A549 (cell line): Measurements from ENCODE around the gene DOCK1. TPM values are rescaled to one million over a fixed set of nuclear protein-coding genes. Genes with fewer than 3 reads are reported as not detected.

Source experiments
- ATAC-seq, 2 experiments: fragments of 200-7000 bp in 1 of 2; fragments of >200 bp in 1 of 2; cut with Nextera tagmentation in 1 of 2; cut with Tn5 transposase in 1 of 2; 3 replicates each; pipeline versions ENCODE4 v1.8.0 to v1.9.1; 2018 to 2020; ENCODE audit warnings: mild to moderate bottlenecking in 1 of 2, moderate library complexity in 1 of 2
- CTCF ChIA-PET: fragments of 300-600 bp; sonication (Branson Sonifier 250); formaldehyde crosslinking; extraction: SDS; loops from one replicate; lab custom pipeline; 2021; ENCODE audit warnings: antibody characterized with exemption, inconsistent platforms; lab: Yijun Ruan, JAX
- POLR2A ChIA-PET: fragments of 350-600 bp; formaldehyde crosslinking; extraction: SDS; loops from one replicate; lab custom pipeline; 2021; ENCODE audit warnings: antibody characterized with exemption, inconsistent platforms; lab: Yijun Ruan, JAX
- DNase-seq, 2 experiments: peaks; one replicate each; pipeline versions ENCODE4 v3.0.0 to v3.0.0-alpha.2; 2011 to 2016; ENCODE audit warnings: low read depth in 1 of 2, low spot score in 1 of 2
- FAIRE-seq: peaks from 2 replicates; lab custom pipeline; 2011; peaks lifted over from hg19 to GRCh38; lab: Jason Lieb, UNC
- H3K27ac ChIP-seq, 2 experiments: fragments of >200 bp; sonication (Bioruptor Twin); formaldehyde crosslinking; 3 replicates each; pipeline ENCODE4 v1.5.1; 2016 to 2017
- H3K4me1 ChIP-seq: fragments of >200 bp; sonication (Bioruptor Twin); formaldehyde crosslinking; 3 replicates; pipeline ENCODE4 v1.6.1; 2016
- H3K4me2 ChIP-seq: fragments of >200 bp; sonication (Bioruptor Twin); formaldehyde crosslinking; 3 replicates; pipeline ENCODE4 v1.6.1; 2016
- H3K4me3 ChIP-seq: fragments of >200 bp; sonication (Bioruptor Twin); formaldehyde crosslinking; 3 replicates; pipeline ENCODE4 v1.5.1; 2016
- H3K9me3 ChIP-seq: fragments of >200 bp; sonication (Bioruptor Twin); formaldehyde crosslinking; 3 replicates; pipeline ENCODE4 v1.6.1; 2016
- BHLHE40 ChIP-seq: IDR thresholded peaks from 2 replicates; pipeline ENCODE4 v1.6.1; 2012; ENCODE audit warnings: low read depth, low read length, inconsistent platforms
- CHD2 ChIP-seq: fragments of 150-350 bp; IDR thresholded peaks from 2 replicates; pipeline ENCODE4 v1.6.1; 2014; ENCODE audit warnings: low read length; ENCODE audit not compliant: partially characterized antibody
- EHF ChIP-seq: fragments of 250-450 bp; sonication (Bioruptor Pico); IDR thresholded peaks from 2 replicates; pipeline ENCODE4 v1.5.0; 2020; ENCODE audit warnings: mild to moderate bottlenecking
- EHMT2 ChIP-seq: fragments of 200-600 bp; sonication (generic); IDR thresholded peaks from 2 replicates; pipeline ENCODE4 v1.6.1; 2016; ENCODE audit warnings: antibody characterized with exemption, low read depth, mild to moderate bottlenecking, moderate library complexity
- EP300 ChIP-seq, 2 experiments: fragments of >200 bp; sonication (Bioruptor Twin); formaldehyde crosslinking; IDR thresholded peaks; 2 replicates in 1 of 2; 3 replicates in 1 of 2; pipeline ENCODE4 v1.6.1; 2016 to 2017
- FOSB ChIP-seq: fragments of 250-450 bp; sonication (Bioruptor Pico); IDR thresholded peaks from 2 replicates; pipeline ENCODE4 v1.5.0; 2020; ENCODE audit warnings: mild to moderate bottlenecking, moderate library complexity
- GATA3 ChIP-seq: IDR thresholded peaks from 2 replicates; pipeline ENCODE4 v1.6.1; 2012; ENCODE audit warnings: borderline replicate concordance
- HEYL ChIP-seq: fragments of 250-450 bp; sonication (Bioruptor Pico); IDR thresholded peaks from 2 replicates; pipeline ENCODE4 v1.8.0; 2021; ENCODE audit warnings: mild to moderate bottlenecking, moderate library complexity
- JUNB ChIP-seq: fragments of >200 bp; sonication (Bioruptor Twin); formaldehyde crosslinking; IDR thresholded peaks from 2 replicates; pipeline ENCODE4 v1.6.1; 2016
- KDM5A ChIP-seq: fragments of 200-600 bp; sonication (generic); IDR thresholded peaks from 2 replicates; pipeline ENCODE4 v1.6.1; 2016; ENCODE audit warnings: antibody characterized with exemption, mild to moderate bottlenecking
- POLR2A ChIP-seq: IDR thresholded peaks from 2 replicates; pipeline ENCODE4 v1.6.1; 2012; ENCODE audit warnings: mild to moderate bottlenecking, low read length
- POLR2AphosphoS2 ChIP-seq: conservative IDR thresholded peaks from 2 replicates; pipeline ENCODE4 v1.6.1; 2012; ENCODE audit warnings: low read length, improper control_type of control experiment, inconsistent platforms
- RARB ChIP-seq: fragments of 250-450 bp; sonication (Bioruptor Pico); IDR thresholded peaks from 2 replicates; pipeline ENCODE4 v1.8.0; 2021; ENCODE audit warnings: mild to moderate bottlenecking, moderate library complexity
- RNF2 ChIP-seq: fragments of 200-600 bp; sonication (generic); IDR thresholded peaks from 2 replicates; pipeline ENCODE4 v1.6.1; 2016; ENCODE audit warnings: low read depth, mild to moderate bottlenecking, antibody characterized with exemption, moderate library complexity, borderline replicate concordance
- SMC3 ChIP-seq: fragments of >200 bp; sonication (Bioruptor Twin); formaldehyde crosslinking; IDR thresholded peaks from 3 replicates; pipeline ENCODE4 v1.6.1; 2018; ENCODE audit warnings: inconsistent platforms
- ZFP36 ChIP-seq: fragments of 450-650 bp; IDR thresholded peaks from 2 replicates; pipeline ENCODE4 v1.6.1; 2014; ENCODE audit warnings: borderline replicate concordance; ENCODE audit not compliant: partially characterized antibody
- ZNF302 ChIP-seq: fragments of 250-450 bp; sonication (Bioruptor Pico); IDR thresholded peaks from 2 replicates; pipeline ENCODE4 v1.9.0; 2021; ENCODE audit warnings: inconsistent platforms, mild to moderate bottlenecking, moderate library complexity
- ZSCAN20 ChIP-seq: fragments of 250-450 bp; sonication (Bioruptor Pico); IDR thresholded peaks from 2 replicates; pipeline ENCODE4 v1.8.0; 2022; ENCODE audit warnings: mild to moderate bottlenecking, moderate library complexity
- WGBS: methylation state at CpG from one replicate; pipeline ENCODE4 v1.1.6; 2017; ENCODE audit errors: missing lambda C conversion rate; 5-methylcytosine and 5-hydroxymethylcytosine counted together
- polyA plus RNA-seq, 4 experiments: library from polyadenylated mRNA; depleted of rRNA in 3 of 4; stranded (reverse); fragments of >200 nt; fragmentation: RNase III in 1 of 4; extraction: RNeasy Plus Mini Kit Qiagen cat#74134 plus additional on column Dnase treatment in 1 of 4; gene quantifications; 2 replicates in 3 of 4; 3 replicates in 1 of 4; pipeline ENCODE4 v1.2.3, GENCODE V29; 2011 to 2017
- TF ChIP-seq, protein P1 (sequence below): IDR thresholded peaks from 2 replicates; pipeline ENCODE4 v1.6.1; 2012
- TF ChIP-seq, protein P2 (sequence below): fragments of 200-600 bp; sonication (generic); IDR thresholded peaks from 2 replicates; pipeline ENCODE4 v1.6.1; 2016; ENCODE audit warnings: antibody characterized with exemption, mild to moderate bottlenecking, moderate library complexity
- TF ChIP-seq, protein P3 (sequence below): fragments of >200 bp; sonication (Bioruptor Twin); formaldehyde crosslinking; IDR thresholded peaks from 3 replicates; pipeline ENCODE4 v1.5.1; 2016
- TF ChIP-seq, protein P4 (sequence below): fragments of 150-350 bp; IDR thresholded peaks from 2 replicates; pipeline ENCODE4 v1.6.1; 2014; ENCODE audit warnings: low read depth, mild to moderate bottlenecking, low read length
- TF ChIP-seq, protein P5 (sequence below): fragments of 250-450 bp; sonication (Bioruptor Pico); IDR thresholded peaks from 2 replicates; pipeline ENCODE4 v1.5.0; 2021; ENCODE audit warnings: mild to moderate bottlenecking, moderate library complexity, borderline replicate concordance

The DOCK1 gene
- polyA plus RNA-seq, 2 of the 4 experiments (the other 2 are of a cell fraction) = 22.6 to 28.2 TPM

DNA sequence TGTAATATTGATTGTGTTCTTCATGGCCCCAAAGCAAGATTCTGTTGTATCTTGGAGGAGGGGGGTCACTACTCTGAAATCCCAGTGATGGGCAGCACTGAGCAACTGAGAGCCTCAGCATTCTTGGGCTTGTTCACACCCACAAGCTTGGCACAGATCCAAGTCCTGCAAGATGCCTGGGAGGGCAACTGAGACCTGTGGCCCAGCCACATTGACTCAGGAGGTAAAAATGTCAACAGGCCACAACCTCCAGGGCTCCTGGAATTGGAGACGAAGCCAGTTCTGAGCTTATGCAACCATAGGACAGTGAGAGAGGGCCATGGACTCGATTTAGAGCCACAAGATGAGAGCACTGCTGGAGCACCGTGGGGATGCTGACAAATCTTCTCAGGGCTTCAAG lies 3.1 kb upstream of the DOCK1 start (continued):
- TF ChIP-seq HEYL (CRISPR knock-in tag) = no peak
- TF ChIP-seq GATA3 = no peak
- TF ChIP-seq POLR2A = no peak
- no peak for TF ChIP-seq ZSCAN20 (CRISPR knock-in tag)
- no peak for TF ChIP-seq RARB (CRISPR knock-in tag)
- TF ChIP-seq, all 56 proteins: peak for 0

DNA sequence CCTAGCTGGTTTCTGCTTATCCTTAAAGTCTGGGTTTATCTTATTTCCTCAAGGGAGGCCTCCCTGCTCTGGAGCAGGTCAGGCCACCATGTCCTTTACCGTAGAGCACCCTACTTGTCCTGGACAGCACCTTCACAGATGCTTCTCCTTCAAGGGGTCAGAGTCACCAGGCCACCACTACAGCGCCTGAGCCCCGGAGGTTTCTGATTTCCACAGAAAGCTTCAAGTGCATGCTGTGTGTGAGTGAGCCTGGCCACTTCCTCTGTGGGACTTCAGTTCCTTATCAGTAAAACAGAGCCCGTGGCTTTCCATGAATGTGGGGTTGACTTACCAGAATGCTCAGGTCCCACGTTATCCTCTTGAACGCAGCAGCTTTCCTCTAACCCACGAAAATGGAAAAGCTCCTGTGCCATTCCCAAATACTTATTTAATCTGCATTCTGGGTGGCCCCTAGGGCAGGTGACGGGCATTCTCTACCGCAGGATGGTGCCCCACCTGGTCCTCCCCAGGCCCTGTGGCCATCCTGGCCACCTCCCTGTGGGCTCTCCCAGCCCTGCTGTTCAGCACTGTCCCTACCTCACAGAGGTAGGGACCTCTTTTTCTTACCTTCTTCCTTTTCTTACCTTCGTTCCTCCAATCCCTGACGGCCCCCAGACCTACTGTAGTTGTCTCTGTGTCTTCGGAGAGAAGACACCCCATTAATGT lies 1.4 kb upstream of the DOCK1 start:
- CTCF ChIA-PET = no interaction called here
- H3K4me3 ChIP-seq = no peak overlapping the region
- no peak for TF ChIP-seq EP300 (IDR thresholded peaks at IDR 0.05)
- no peak for TF ChIP-seq BHLHE40
- TF ChIP-seq, protein P1, sequence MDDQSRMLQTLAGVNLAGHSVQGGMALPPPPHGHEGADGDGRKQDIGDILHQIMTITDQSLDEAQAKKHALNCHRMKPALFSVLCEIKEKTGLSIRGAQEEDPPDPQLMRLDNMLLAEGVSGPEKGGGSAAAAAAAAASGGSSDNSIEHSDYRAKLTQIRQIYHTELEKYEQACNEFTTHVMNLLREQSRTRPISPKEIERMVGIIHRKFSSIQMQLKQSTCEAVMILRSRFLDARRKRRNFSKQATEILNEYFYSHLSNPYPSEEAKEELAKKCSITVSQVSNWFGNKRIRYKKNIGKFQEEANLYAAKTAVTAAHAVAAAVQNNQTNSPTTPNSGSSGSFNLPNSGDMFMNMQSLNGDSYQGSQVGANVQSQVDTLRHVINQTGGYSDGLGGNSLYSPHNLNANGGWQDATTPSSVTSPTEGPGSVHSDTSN = no peak
- no peak for TF ChIP-seq EHF (CRISPR knock-in tag)
- TF ChIP-seq, protein P2, sequence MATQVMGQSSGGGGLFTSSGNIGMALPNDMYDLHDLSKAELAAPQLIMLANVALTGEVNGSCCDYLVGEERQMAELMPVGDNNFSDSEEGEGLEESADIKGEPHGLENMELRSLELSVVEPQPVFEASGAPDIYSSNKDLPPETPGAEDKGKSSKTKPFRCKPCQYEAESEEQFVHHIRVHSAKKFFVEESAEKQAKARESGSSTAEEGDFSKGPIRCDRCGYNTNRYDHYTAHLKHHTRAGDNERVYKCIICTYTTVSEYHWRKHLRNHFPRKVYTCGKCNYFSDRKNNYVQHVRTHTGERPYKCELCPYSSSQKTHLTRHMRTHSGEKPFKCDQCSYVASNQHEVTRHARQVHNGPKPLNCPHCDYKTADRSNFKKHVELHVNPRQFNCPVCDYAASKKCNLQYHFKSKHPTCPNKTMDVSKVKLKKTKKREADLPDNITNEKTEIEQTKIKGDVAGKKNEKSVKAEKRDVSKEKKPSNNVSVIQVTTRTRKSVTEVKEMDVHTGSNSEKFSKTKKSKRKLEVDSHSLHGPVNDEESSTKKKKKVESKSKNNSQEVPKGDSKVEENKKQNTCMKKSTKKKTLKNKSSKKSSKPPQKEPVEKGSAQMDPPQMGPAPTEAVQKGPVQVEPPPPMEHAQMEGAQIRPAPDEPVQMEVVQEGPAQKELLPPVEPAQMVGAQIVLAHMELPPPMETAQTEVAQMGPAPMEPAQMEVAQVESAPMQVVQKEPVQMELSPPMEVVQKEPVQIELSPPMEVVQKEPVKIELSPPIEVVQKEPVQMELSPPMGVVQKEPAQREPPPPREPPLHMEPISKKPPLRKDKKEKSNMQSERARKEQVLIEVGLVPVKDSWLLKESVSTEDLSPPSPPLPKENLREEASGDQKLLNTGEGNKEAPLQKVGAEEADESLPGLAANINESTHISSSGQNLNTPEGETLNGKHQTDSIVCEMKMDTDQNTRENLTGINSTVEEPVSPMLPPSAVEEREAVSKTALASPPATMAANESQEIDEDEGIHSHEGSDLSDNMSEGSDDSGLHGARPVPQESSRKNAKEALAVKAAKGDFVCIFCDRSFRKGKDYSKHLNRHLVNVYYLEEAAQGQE = no peak
- peak overlapping the region; percentile 89 for H3K4me2 ChIP-seq
- ATAC-seq = no peak
- no peak overlapping the region; a peak in 1 of 6 replicates for H3K27ac ChIP-seq
- no peak for FAIRE-seq
- POLR2A ChIA-PET = no interaction called here
- WGBS = 81% methylated on average over 11 of the region's 12 CpGs
- no peak for DNase-seq
- H3K9me3 ChIP-seq = no peaks in the 10 kb centered on the region
- H3K4me1 ChIP-seq = peaks cover 23% of the 10 kb centered on the region

DNA sequence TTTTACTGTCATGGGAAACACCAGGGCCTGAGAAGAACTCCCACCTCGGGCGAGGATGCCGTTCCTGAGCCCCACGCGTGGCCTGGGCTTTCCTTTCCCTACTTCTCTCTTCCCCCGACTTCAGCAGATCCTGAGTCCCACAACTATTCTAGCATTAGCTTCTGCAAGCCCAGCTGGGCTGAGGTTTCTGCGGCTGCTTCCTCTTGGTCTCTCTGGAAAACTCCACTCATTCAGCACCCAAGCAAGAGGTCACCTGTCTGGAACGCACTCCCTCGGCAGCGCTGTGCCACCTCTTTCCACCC lies 761 bp upstream of the DOCK1 start:
- ChIA-PET POLR2A (no interaction called here), CTCF (no interaction called here)
- no peaks in the 10 kb centered on the region for H3K9me3 ChIP-seq
- DNase-seq = no peak
- H3K27ac ChIP-seq = peak overlapping the region; percentile 86 to 98
- FAIRE-seq = no peak
- H3K4me2 ChIP-seq = peak overlapping the region; percentile 89
- peak overlapping the region; percentile 87 for H3K4me3 ChIP-seq
- peaks cover 23% of the 10 kb centered on the region for H3K4me1 ChIP-seq
- ATAC-seq = no peak
- WGBS = 80% methylated on average over 10 of the region's 10 CpGs
- TF ChIP-seq, protein P1 = no peak
- TF ChIP-seq ZFP36 (no peak), RNF2 (no peak), ZNF302 (CRISPR knock-in tag) (no peak), CHD2 (no peak), FOSB (CRISPR knock-in tag) (no peak), POLR2AphosphoS2 (no peak), GATA3 (no peak), JUNB (no peak), RARB (CRISPR knock-in tag) (no peak), SMC3 (no peak), EHMT2 (no peak), HEYL (CRISPR knock-in tag) (no peak), KDM5A (no peak)
- TF ChIP-seq, protein P3, sequence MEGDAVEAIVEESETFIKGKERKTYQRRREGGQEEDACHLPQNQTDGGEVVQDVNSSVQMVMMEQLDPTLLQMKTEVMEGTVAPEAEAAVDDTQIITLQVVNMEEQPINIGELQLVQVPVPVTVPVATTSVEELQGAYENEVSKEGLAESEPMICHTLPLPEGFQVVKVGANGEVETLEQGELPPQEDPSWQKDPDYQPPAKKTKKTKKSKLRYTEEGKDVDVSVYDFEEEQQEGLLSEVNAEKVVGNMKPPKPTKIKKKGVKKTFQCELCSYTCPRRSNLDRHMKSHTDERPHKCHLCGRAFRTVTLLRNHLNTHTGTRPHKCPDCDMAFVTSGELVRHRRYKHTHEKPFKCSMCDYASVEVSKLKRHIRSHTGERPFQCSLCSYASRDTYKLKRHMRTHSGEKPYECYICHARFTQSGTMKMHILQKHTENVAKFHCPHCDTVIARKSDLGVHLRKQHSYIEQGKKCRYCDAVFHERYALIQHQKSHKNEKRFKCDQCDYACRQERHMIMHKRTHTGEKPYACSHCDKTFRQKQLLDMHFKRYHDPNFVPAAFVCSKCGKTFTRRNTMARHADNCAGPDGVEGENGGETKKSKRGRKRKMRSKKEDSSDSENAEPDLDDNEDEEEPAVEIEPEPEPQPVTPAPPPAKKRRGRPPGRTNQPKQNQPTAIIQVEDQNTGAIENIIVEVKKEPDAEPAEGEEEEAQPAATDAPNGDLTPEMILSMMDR = no peak
- TF ChIP-seq, protein P4, sequence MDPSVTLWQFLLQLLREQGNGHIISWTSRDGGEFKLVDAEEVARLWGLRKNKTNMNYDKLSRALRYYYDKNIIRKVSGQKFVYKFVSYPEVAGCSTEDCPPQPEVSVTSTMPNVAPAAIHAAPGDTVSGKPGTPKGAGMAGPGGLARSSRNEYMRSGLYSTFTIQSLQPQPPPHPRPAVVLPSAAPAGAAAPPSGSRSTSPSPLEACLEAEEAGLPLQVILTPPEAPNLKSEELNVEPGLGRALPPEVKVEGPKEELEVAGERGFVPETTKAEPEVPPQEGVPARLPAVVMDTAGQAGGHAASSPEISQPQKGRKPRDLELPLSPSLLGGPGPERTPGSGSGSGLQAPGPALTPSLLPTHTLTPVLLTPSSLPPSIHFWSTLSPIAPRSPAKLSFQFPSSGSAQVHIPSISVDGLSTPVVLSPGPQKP = no peak
- TF ChIP-seq, protein P5, sequence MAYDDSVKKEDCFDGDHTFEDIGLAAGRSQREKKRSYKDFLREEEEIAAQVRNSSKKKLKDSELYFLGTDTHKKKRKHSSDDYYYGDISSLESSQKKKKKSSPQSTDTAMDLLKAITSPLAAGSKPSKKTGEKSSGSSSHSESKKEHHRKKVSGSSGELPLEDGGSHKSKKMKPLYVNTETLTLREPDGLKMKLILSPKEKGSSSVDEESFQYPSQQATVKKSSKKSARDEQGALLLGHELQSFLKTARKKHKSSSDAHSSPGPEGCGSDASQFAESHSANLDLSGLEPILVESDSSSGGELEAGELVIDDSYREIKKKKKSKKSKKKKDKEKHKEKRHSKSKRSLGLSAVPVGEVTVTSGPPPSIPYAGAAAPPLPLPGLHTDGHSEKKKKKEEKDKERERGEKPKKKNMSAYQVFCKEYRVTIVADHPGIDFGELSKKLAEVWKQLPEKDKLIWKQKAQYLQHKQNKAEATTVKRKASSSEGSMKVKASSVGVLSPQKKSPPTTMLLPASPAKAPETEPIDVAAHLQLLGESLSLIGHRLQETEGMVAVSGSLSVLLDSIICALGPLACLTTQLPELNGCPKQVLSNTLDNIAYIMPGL (CRISPR knock-in tag) = no peak
